ENCODE data around the gene ELP2. TPM values are rescaled to one million over a fixed set of nuclear protein-coding genes. Genes with fewer than 3 reads are reported as not detected.

The ELP2 gene
- total and polyA plus RNA-seq, 3 experiments from 2014 or later, result 64.1 to 89.6 (median 85.8) TPM

- CTCF ChIA-PET, result no interaction called here
Measured at GRCh38 chr18:36181441-36181840, 51.7 kb downstream of the ELP2 start.

GRCh38 chr18:36181898-36182506 is 52.3 kb downstream of the ELP2 start:
- no peak for DNase-seq
- peak overlapping the region in 1 of 8 donors; percentile 61 for H3K27ac Mint-ChIP-seq

More at GRCh38 chr18:36181441-36181840, 51.7 kb downstream of the ELP2 start:
- Mint-ChIP-seq H3K36me3 (peaks cover 0 to 13% (median 9%) of the 10 kb centered on the region in 3 donors), H3K4me3 (no peak overlapping the region), H3K27ac (no peak overlapping the region), H3K4me1 (peaks cover 0 to 11% (median 3%) of the 10 kb centered on the region in 3 donors), H3K9me3 (no peaks in the 10 kb centered on the region), H3K27me3 (peaks cover 0 to 3% of the 10 kb centered on the region in 2 donors)
- H3K4me1 ChIP-seq (ENCODE audit: insufficient read depth, low read length), result no peaks in the 10 kb centered on the region
- H3K36me3 ChIP-seq (ENCODE audit: insufficient read depth, low read length), result peaks cover 5% of the 10 kb centered on the region
- H3K27me3 ChIP-seq (ENCODE audit: insufficient read depth, low read length, poor library complexity, severe bottlenecking), result no peaks in the 10 kb centered on the region
- POLR2A ChIA-PET, result no interaction called here
- H3K4me3 ChIP-seq (ENCODE audit: low read length), result no peak overlapping the region
- no peaks in the 10 kb centered on the region for H3K9me3 ChIP-seq (ENCODE audit: low read length)
- H3K27ac ChIP-seq (ENCODE audit: low read depth, low read length), result no peak overlapping the region
- no peak for DNase-seq

GRCh38 chr18:36183033-36183432 is 53.3 kb downstream of the ELP2 start:
- Mint-ChIP-seq H3K27ac (peak overlapping the region in 2 of 8 donors; percentile 13 to 64), H3K4me3 (peak overlapping the region in 1 of 7 donors; percentile 24), H3K9me3 (no peaks in the 10 kb centered on the region), H3K27me3 (peaks cover 0 to 4% of the 10 kb centered on the region in 2 donors), H3K36me3 (peaks cover 0 to 3% (median 1%) of the 10 kb centered on the region in 3 donors), H3K4me1 (peaks cover under 1 to 17% (median 3%) of the 10 kb centered on the region in 3 donors)
- Histone ChIP-seq H3K9me3 (ENCODE audit: low read length) (no peaks in the 10 kb centered on the region), H3K36me3 (ENCODE audit: insufficient read depth, low read length) (no peaks in the 10 kb centered on the region), H3K4me1 (ENCODE audit: insufficient read depth, low read length) (peaks cover 4% of the 10 kb centered on the region), H3K27ac (ENCODE audit: low read depth, low read length) (no peak overlapping the region), H3K27me3 (ENCODE audit: insufficient read depth, low read length, poor library complexity, severe bottlenecking) (no peaks in the 10 kb centered on the region), H3K4me3 (ENCODE audit: low read length) (no peak overlapping the region)
- ChIA-PET CTCF (no interaction called here), POLR2A (no interaction called here)
- no peak for DNase-seq

More at GRCh38 chr18:36181898-36182506, 52.3 kb downstream of the ELP2 start:
- no peak overlapping the region for H3K27ac ChIP-seq (ENCODE audit: low read depth, low read length)
- peaks cover 0 to 8% (median 6%) of the 10 kb centered on the region in 3 donors for H3K36me3 Mint-ChIP-seq
- H3K27me3 ChIP-seq (ENCODE audit: insufficient read depth, low read length, poor library complexity, severe bottlenecking), result no peaks in the 10 kb centered on the region
- CTCF ChIA-PET, result no interaction called here
- peaks cover 0 to 14% (median 3%) of the 10 kb centered on the region in 3 donors for H3K4me1 Mint-ChIP-seq
- H3K9me3 ChIP-seq (ENCODE audit: low read length), result no peaks in the 10 kb centered on the region
- peaks cover 1% of the 10 kb centered on the region for H3K36me3 ChIP-seq (ENCODE audit: insufficient read depth, low read length)
- POLR2A ChIA-PET, result no interaction called here
- H3K9me3 Mint-ChIP-seq, result no peaks in the 10 kb centered on the region
- H3K27me3 Mint-ChIP-seq, result peaks cover 0 to 3% of the 10 kb centered on the region in 2 donors
- no peak overlapping the region for H3K4me3 Mint-ChIP-seq
- no peaks in the 10 kb centered on the region for H3K4me1 ChIP-seq (ENCODE audit: insufficient read depth, low read length)
- no peak overlapping the region for H3K4me3 ChIP-seq (ENCODE audit: low read length)

GRCh38 chr18:36183987-36184386 is 54.3 kb downstream of the ELP2 start:
- Mint-ChIP-seq H3K27me3 (peaks cover 8 to 14% of the 10 kb centered on the region in 2 donors), H3K27ac (peak overlapping the region in 2 of 8 donors; percentile 61 to 79), H3K36me3 (no peaks in the 10 kb centered on the region), H3K9me3 (no peaks in the 10 kb centered on the region), H3K4me3 (peak overlapping the region in 1 of 7 donors; percentile 23), H3K4me1 (peaks cover 8 to 27% (median 9%) of the 10 kb centered on the region in 3 donors)
- Histone ChIP-seq H3K9me3 (ENCODE audit: low read length) (no peaks in the 10 kb centered on the region), H3K27ac (ENCODE audit: low read depth, low read length) (no peak overlapping the region), H3K4me1 (ENCODE audit: insufficient read depth, low read length) (peaks cover 7% of the 10 kb centered on the region), H3K27me3 (ENCODE audit: insufficient read depth, low read length, poor library complexity, severe bottlenecking) (no peaks in the 10 kb centered on the region), H3K4me3 (ENCODE audit: low read length) (no peak overlapping the region), H3K36me3 (ENCODE audit: insufficient read depth, low read length) (no peaks in the 10 kb centered on the region)
- no peak for DNase-seq
- CTCF ChIA-PET, result no interaction called here
- POLR2A ChIA-PET, result no interaction called here

GRCh38 chr18:36185157-36185556 is 55.5 kb downstream of the ELP2 start:
- no peak overlapping the region for H3K4me3 ChIP-seq (ENCODE audit: low read length)
- POLR2A ChIA-PET, result no interaction called here
- Mint-ChIP-seq H3K27me3 (peaks cover 18 to 23% of the 10 kb centered on the region in 2 donors), H3K9me3 (no peaks in the 10 kb centered on the region), H3K4me1 (peaks cover 9 to 24% (median 10%) of the 10 kb centered on the region in 3 donors), H3K27ac (no peak overlapping the region), H3K4me3 (peak overlapping the region in 3 of 7 donors; percentile 43 to 74 (median 59)), H3K36me3 (no peaks in the 10 kb centered on the region)
- H3K27me3 ChIP-seq (ENCODE audit: insufficient read depth, low read length, poor library complexity, severe bottlenecking), result no peaks in the 10 kb centered on the region
- peaks cover 7% of the 10 kb centered on the region for H3K4me1 ChIP-seq (ENCODE audit: insufficient read depth, low read length)
- H3K36me3 ChIP-seq (ENCODE audit: insufficient read depth, low read length), result no peaks in the 10 kb centered on the region
- no peak for DNase-seq
- CTCF ChIA-PET, result no interaction called here
- no peak overlapping the region for H3K27ac ChIP-seq (ENCODE audit: low read depth, low read length)
- no peaks in the 10 kb centered on the region for H3K9me3 ChIP-seq (ENCODE audit: low read length)

GRCh38 chr18:36185901-36186460 is 56.3 kb downstream of the ELP2 start:
- Histone ChIP-seq H3K36me3 (ENCODE audit: insufficient read depth, low read length) (no peaks in the 10 kb centered on the region), H3K27ac (ENCODE audit: low read depth, low read length) (no peak overlapping the region), H3K4me1 (ENCODE audit: insufficient read depth, low read length) (peaks cover 7% of the 10 kb centered on the region), H3K9me3 (ENCODE audit: low read length) (no peaks in the 10 kb centered on the region), H3K27me3 (ENCODE audit: insufficient read depth, low read length, poor library complexity, severe bottlenecking) (no peaks in the 10 kb centered on the region), H3K4me3 (ENCODE audit: low read length) (no peak overlapping the region)
- Mint-ChIP-seq H3K27ac (peak overlapping the region in 3 of 8 donors; percentile 27 to 90 (median 60)), H3K9me3 (no peaks in the 10 kb centered on the region), H3K36me3 (no peaks in the 10 kb centered on the region), H3K4me3 (peak overlapping the region; percentile 74 to 89 (median 83)), H3K27me3 (peaks cover 20 to 27% of the 10 kb centered on the region in 2 donors), H3K4me1 (peaks cover 9 to 24% (median 10%) of the 10 kb centered on the region in 3 donors)
- no peak for DNase-seq
- POLR2A ChIA-PET, result no interaction called here
- CTCF ChIA-PET, result interaction anchor here (1.0 kb wide), 1 partner anchor 98 kb away, joined by 3 read pairs; no protein-coding TSS in a partner anchor

GRCh38 chr18:36186461-36187192 is 56.9 kb downstream of the ELP2 start:
- H3K27me3 Mint-ChIP-seq, result peaks cover 20 to 30% of the 10 kb centered on the region in 2 donors
- peak overlapping the region; percentile 43 for H3K27ac ChIP-seq (ENCODE audit: low read depth, low read length)
- no peaks in the 10 kb centered on the region for H3K27me3 ChIP-seq (ENCODE audit: insufficient read depth, low read length, poor library complexity, severe bottlenecking)
- peak overlapping the region; percentile 74 to 92 (median 83) for H3K4me3 Mint-ChIP-seq
- peak in 2 of 5 donors; percentile 10 to 47 for DNase-seq
- no peaks in the 10 kb centered on the region for H3K9me3 Mint-ChIP-seq
- H3K36me3 Mint-ChIP-seq, result no peaks in the 10 kb centered on the region
- no peaks in the 10 kb centered on the region for H3K36me3 ChIP-seq (ENCODE audit: insufficient read depth, low read length)
- H3K4me3 ChIP-seq (ENCODE audit: low read length), result peak overlapping the region; percentile 75
- peaks cover 7% of the 10 kb centered on the region for H3K4me1 ChIP-seq (ENCODE audit: insufficient read depth, low read length)
- CTCF ChIA-PET, result interaction anchor here (1.0 kb wide), 1 partner anchor 98 kb away, joined by 3 read pairs; no protein-coding TSS in a partner anchor
- peaks cover 9 to 24% (median 10%) of the 10 kb centered on the region in 3 donors for H3K4me1 Mint-ChIP-seq
- POLR2A ChIA-PET, result no interaction called here
- peak overlapping the region in 2 of 8 donors; percentile 44 to 90 for H3K27ac Mint-ChIP-seq
- H3K9me3 ChIP-seq (ENCODE audit: low read length), result no peaks in the 10 kb centered on the region

Data from CD8-positive, alpha-beta memory T cell (primary cell).